H1 (cell line): ENCODE results near the gene FCRLB.

Experiments used
- BACH1 ChIP-seq: IDR thresholded peaks from 2 replicates; pipeline ENCODE4 v1.6.1; 2012; ENCODE audit warnings: low read length, improper control_type of control experiment
- CTCF ChIP-seq, 3 experiments: IDR thresholded peaks; 1 replicate in 2 of 3; 2 replicates in 1 of 3; pipeline versions ENCODE4 v1.5.1 to v1.6.1; 2011; ENCODE audit warnings: low read length in 3 of 3, mild to moderate bottlenecking in 3 of 3, inconsistent platforms in 2 of 3, low read depth in 1 of 3, moderate library complexity in 1 of 3; ENCODE audit not compliant: insufficient read depth in 1 of 3; ENCODE audit errors: control extremely low read depth in 1 of 3
- EGR1 ChIP-seq: IDR thresholded peaks from 2 replicates; pipeline ENCODE4 v1.6.1; 2011; ENCODE audit warnings: low read depth, low read length, borderline replicate concordance
- GABPA ChIP-seq: IDR thresholded peaks from 2 replicates; pipeline ENCODE4 v1.6.1; 2011; ENCODE audit warnings: mild to moderate bottlenecking, low read length, moderate library complexity, borderline replicate concordance; ENCODE audit not compliant: insufficient read depth
- MAX ChIP-seq: IDR thresholded peaks from 2 replicates; pipeline ENCODE4 v1.6.1; 2012; ENCODE audit warnings: inconsistent platforms
- POLR2A ChIP-seq, 2 experiments: IDR thresholded peaks; 1 replicate in 1 of 2; 2 replicates in 1 of 2; pipeline ENCODE4 v1.6.1; 2011; ENCODE audit warnings: low read depth in 2 of 2, low read length in 2 of 2, mild to moderate bottlenecking in 2 of 2; ENCODE audit errors: control extremely low read depth in 1 of 2
- RFX5 ChIP-seq: IDR thresholded peaks from 2 replicates; pipeline ENCODE4 v1.6.1; 2011; ENCODE audit warnings: low read depth, low read length, improper control_type of control experiment, borderline replicate concordance
- RXRA ChIP-seq: IDR thresholded peaks from 2 replicates; pipeline ENCODE4 v1.6.1; 2011; ENCODE audit warnings: low read depth, mild to moderate bottlenecking, low read length, moderate library complexity; ENCODE audit not compliant: insufficient read depth
- TAF7 ChIP-seq: optimal IDR thresholded peaks from 2 replicates; pipeline ENCODE3; 2011; ENCODE audit warnings: low read depth, mild to moderate bottlenecking, inconsistent platforms, low read length, moderate library complexity, borderline replicate concordance
- ZNF274 ChIP-seq: IDR thresholded peaks from 2 replicates; pipeline ENCODE4 v1.7.0; 2012; ENCODE audit warnings: low read length, borderline replicate concordance; ENCODE audit errors: extremely low read depth

GRCh38 chr1:161725908-161726472 is 4.6 kb downstream of the FCRLB start:
- peak in 2 of 3 experiments; percentile 5 to 21; a peak in 2 of 4 replicates for TF ChIP-seq CTCF (IDR thresholded peaks at IDR 0.05; ENCODE audit: control extremely low read depth in 1 of 3, insufficient read depth in 1 of 3, low read depth in 1 of 3, low read length in 3 of 3)
- TF ChIP-seq BACH1: no peak
- no peak for TF ChIP-seq GABPA
- TF ChIP-seq RFX5: no peak
- peak; percentile 74 for TF ChIP-seq MAX
- no peak for TF ChIP-seq ZNF274
- TF ChIP-seq RXRA: no peak
- no peak for TF ChIP-seq POLR2A (IDR thresholded peaks at IDR 0.05; ENCODE audit: control extremely low read depth in 1 of 2, low read depth in 2 of 2, low read length in 2 of 2)
- no peak for TF ChIP-seq TAF7
- no peak for TF ChIP-seq EGR1
